Endothelial cell of umbilical vein (primary cell): ENCODE data around the gene RTN4RL1. TPM values are rescaled to one million over a fixed set of nuclear protein-coding genes. Genes with fewer than 3 reads are reported as not detected.

ENCODE experiments used
- BruUV-seq: library from RNA; stranded (reverse); fragments of 400-500 nt; replicated peaks from 2 replicates; lab custom pipeline; 2021; lab: Mats Ljungman, UMichigan
- CTCF ChIA-PET: fragments of 300-600, 350-600 bp; sonication (Branson Sonifier 250); formaldehyde crosslinking; loops from one replicate; lab custom pipeline; 2021; ENCODE audit warnings: antibody characterized with exemption, inconsistent platforms; lab: Charles Lee
- POLR2A ChIA-PET: fragments of 300-600, 350-600 bp; sonication (Branson Sonifier 250); formaldehyde crosslinking; loops from one replicate; lab custom pipeline; 2021; ENCODE audit warnings: antibody characterized with exemption, inconsistent platforms; lab: Charles Lee
- DNase-seq: peaks from one replicate; pipeline ENCODE4 v3.0.0-alpha.2; 2011; ENCODE audit warnings: low read depth, low spot score
- FAIRE-seq: peaks from 2 replicates; lab custom pipeline; 2011; peaks lifted over from hg19 to GRCh38; lab: Jason Lieb, UNC
- H2AFZ ChIP-seq: 2 replicates; pipeline ENCODE4 v1.6.0; 2012; ENCODE audit warnings: low read depth, low read length, control low read depth, inconsistent platforms
- H3K27ac ChIP-seq: 2 replicates; pipeline ENCODE4 v1.5.1; 2011; ENCODE audit warnings: low read depth, mild to moderate bottlenecking, control low read depth, low read length, moderate library complexity; ENCODE audit not compliant: insufficient read depth
- H3K27me3 ChIP-seq, 2 experiments: 2 replicates each; pipeline versions ENCODE4 v1.6.0 to v1.6.1; 2011; ENCODE audit warnings: low read length in 2 of 2, mixed read lengths in 1 of 2; ENCODE audit not compliant: control insufficient read depth in 2 of 2, insufficient read depth in 2 of 2
- H3K36me3 ChIP-seq, 2 experiments: 2 replicates in 1 of 2; 3 replicates in 1 of 2; pipeline ENCODE4 v1.5.1; 2011; ENCODE audit warnings: low read length in 2 of 2, mild to moderate bottlenecking in 1 of 2, moderate library complexity in 1 of 2; ENCODE audit not compliant: control insufficient read depth in 2 of 2, insufficient read depth in 2 of 2; ENCODE audit errors: extremely low read depth in 1 of 2
- H3K4me1 ChIP-seq: 3 replicates; pipeline ENCODE4 v1.5.1; 2011; ENCODE audit warnings: mild to moderate bottlenecking, low read length; ENCODE audit not compliant: control insufficient read depth, insufficient read depth; ENCODE audit errors: extremely low read depth
- H3K4me2 ChIP-seq: 2 replicates; pipeline ENCODE4 v1.6.1; 2011; ENCODE audit warnings: low read length, control low read depth, mixed read lengths; ENCODE audit not compliant: insufficient read depth
- H3K4me3 ChIP-seq, 3 experiments: fragments of 200-600 bp in 1 of 3; sonication (generic), shearing (Covaris generic) in 1 of 3; replicated peaks in 1 of 3; 2 replicates each; pipeline ENCODE4 v1.5.1; 2011 to 2016; ENCODE audit warnings: control low read depth in 3 of 3, low read length in 3 of 3, mild to moderate bottlenecking in 2 of 3, inconsistent platforms in 1 of 3, low read depth in 1 of 3, moderate library complexity in 1 of 3; ENCODE audit not compliant: insufficient read depth in 1 of 3
- H3K79me2 ChIP-seq: 2 replicates; pipeline ENCODE4 v1.6.0; 2012; ENCODE audit warnings: low read length, inconsistent platforms; ENCODE audit not compliant: control insufficient read depth, insufficient read depth
- H3K9ac ChIP-seq: replicated peaks from 2 replicates; pipeline ENCODE3; 2011; ENCODE audit warnings: low read length, control low read depth; ENCODE audit not compliant: insufficient read depth; ENCODE audit errors: extremely low read depth
- H3K9me1 ChIP-seq: replicated peaks from 3 replicates; pipeline ENCODE4 v1.6.0; 2011; ENCODE audit warnings: mild to moderate bottlenecking, low read length; ENCODE audit not compliant: control insufficient read depth, insufficient read depth; ENCODE audit errors: extremely low read depth
- H3K9me3 ChIP-seq: replicated peaks from 2 replicates; pipeline ENCODE4 v1.5.1; 2012; ENCODE audit warnings: low read length, inconsistent platforms; ENCODE audit not compliant: control insufficient read depth, insufficient read depth
- H4K20me1 ChIP-seq: replicated peaks from 2 replicates; pipeline ENCODE3; 2011; ENCODE audit warnings: mild to moderate bottlenecking, low read length; ENCODE audit not compliant: control insufficient read depth, insufficient read depth; ENCODE audit errors: extremely low read depth
- EZH2 ChIP-seq: IDR thresholded peaks from 2 replicates; pipeline ENCODE4 v1.6.1; 2012; ENCODE audit warnings: borderline replicate concordance, low read depth, mild to moderate bottlenecking, moderate library complexity, low read length, inconsistent platforms; ENCODE audit not compliant: severe bottlenecking
- FOS ChIP-seq: IDR thresholded peaks from 2 replicates; pipeline ENCODE4 v1.6.1; 2011; ENCODE audit warnings: mild to moderate bottlenecking, low read length, moderate library complexity, borderline replicate concordance; ENCODE audit not compliant: insufficient read depth
- GATA2 ChIP-seq: IDR thresholded peaks from 2 replicates; pipeline ENCODE4 v1.7.0; 2011; ENCODE audit warnings: low read depth, mild to moderate bottlenecking, moderate library complexity, mixed read lengths, low read length; ENCODE audit not compliant: insufficient read length, insufficient read depth
- JUN ChIP-seq: IDR thresholded peaks from 2 replicates; pipeline ENCODE4 v1.6.1; 2011; ENCODE audit warnings: borderline replicate concordance, low read depth; ENCODE audit not compliant: insufficient read length, insufficient read depth
- MYC ChIP-seq: IDR thresholded peaks from one replicate; pipeline ENCODE4 v1.6.1; 2011; ENCODE audit warnings: mild to moderate bottlenecking, low read depth, low read length
- POLR2A ChIP-seq: IDR thresholded peaks from 2 replicates; pipeline ENCODE4 v1.6.1; 2012; ENCODE audit warnings: low read depth, mild to moderate bottlenecking, control low read depth, low read length
- POLR2AphosphoS5 ChIP-seq: IDR thresholded peaks from 2 replicates; pipeline ENCODE4 v1.6.1; 2012; ENCODE audit warnings: low read depth, mild to moderate bottlenecking, control low read depth, low read length, moderate library complexity; ENCODE audit not compliant: insufficient read depth
- dilution Hi-C: fragments of 300-500 bp; cut with MboI; formaldehyde crosslinking; loops from one replicate; pipeline ENCODE4 v1.15.0; 2019; ENCODE audit warnings: low sequenced_read_pairs; ENCODE audit not compliant: extremely low pct_ligation_motif_present
- intact Hi-C: fragments of 100-400 bp; cut with micrococcal nuclease; formaldehyde crosslinking; loops from one replicate; pipeline ENCODE4 v1.10.0; 2022
- polyA plus RNA-seq, 4 experiments: library from polyadenylated mRNA; depleted of rRNA in 3 of 4; stranded (reverse) in 3 of 4; unstranded in 1 of 4; fragments of >200 nt; gene quantifications; 2 replicates each; pipeline versions ENCODE4 v1.2.1 to v1.2.3, GENCODE V29; 2011 to 2012; ENCODE audit warnings: missing spikeins in 1 of 4
- total RNA-seq: library from RNA; stranded (reverse); gene quantifications from 2 replicates; pipeline ENCODE4 v1.2.3, GENCODE V29; 2021
- TF ChIP-seq, protein P1 (sequence below): IDR thresholded peaks from 2 replicates; pipeline ENCODE4 v1.6.1; 2011; ENCODE audit not compliant: insufficient read depth, insufficient read length
- TF ChIP-seq, protein P2 (sequence below), 2 donors: IDR thresholded peaks; 1 replicate in 1 of 2; 2 replicates in 1 of 2; pipeline ENCODE4 v1.5.1; 2011; ENCODE audit warnings: low read length in 2 of 2, mild to moderate bottlenecking in 2 of 2, moderate library complexity in 2 of 2, control low read depth in 1 of 2, inconsistent platforms in 1 of 2, low read depth in 1 of 2; ENCODE audit not compliant: insufficient read depth in 1 of 2; ENCODE audit errors: extremely low read depth in 1 of 2

Gene RTN4RL1
- total and polyA plus RNA-seq, 2 donors (not counting 3 experiments of a cell fraction or from before 2014, with no cell fraction given): 0.04 TPM; not detected in 1

DNA sequence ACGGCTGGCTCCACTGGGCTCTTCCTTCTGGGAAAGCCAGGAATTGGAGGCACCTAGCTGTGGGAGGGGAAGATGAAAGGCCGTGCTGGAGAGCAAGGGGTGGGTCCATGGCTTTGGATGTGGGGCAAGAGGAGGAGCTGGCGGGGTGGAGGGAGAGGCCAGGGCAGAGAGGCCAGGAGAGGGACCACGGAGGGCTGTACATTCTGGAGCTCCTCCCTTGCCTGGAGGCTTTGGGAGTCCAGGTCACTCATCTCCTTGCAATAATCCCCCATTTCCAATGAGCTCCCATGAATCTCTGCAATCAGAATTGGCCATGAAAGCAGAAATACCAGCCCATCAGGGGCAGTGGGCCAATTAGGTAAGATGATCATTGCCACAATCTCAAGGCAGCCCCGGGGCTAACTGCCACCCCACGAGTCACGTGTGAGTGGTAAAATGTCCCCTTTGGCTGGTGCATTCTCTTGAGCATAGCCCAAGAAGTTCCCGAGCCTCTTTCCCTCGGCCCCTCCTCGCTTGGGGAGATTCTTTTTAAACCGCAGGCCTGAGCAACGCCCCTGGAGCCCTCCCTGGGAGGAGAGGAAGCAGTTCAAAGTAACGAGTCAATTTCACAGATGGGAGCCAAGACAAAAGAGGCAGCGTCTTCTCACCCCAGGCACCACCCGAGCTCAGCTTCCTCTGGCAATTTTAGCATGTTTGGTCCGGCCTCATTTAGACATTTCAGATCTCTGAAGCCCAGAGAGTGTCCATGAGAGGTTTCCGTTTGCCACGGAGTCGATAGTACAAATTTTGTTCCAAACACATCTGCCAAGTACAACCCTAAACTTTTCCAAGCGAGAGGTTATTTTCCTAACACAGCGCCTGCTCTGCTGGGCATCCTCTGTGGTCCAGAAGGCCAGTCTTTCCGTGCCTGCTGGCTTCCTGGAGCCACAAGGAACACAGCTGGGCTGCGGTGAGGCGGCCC lies 13.4 kb downstream of the RTN4RL1 start:
- no peak for FAIRE-seq
- intact Hi-C loops: no loop called here
- POLR2A ChIA-PET: no interaction called here

More for the DNA sequence above, 13.4 kb downstream of the RTN4RL1 start:
- Histone ChIP-seq H3K4me2 (no peak overlapping the region), H3K27me3 (peaks cover 0 to 3% of the 10 kb centered on the region in 2 experiments), H3K9me1 (no peaks in the 10 kb centered on the region), H3K27ac (no peak overlapping the region), H3K4me1 (no peaks in the 10 kb centered on the region), H3K9ac (no peak overlapping the region), H2AFZ (peak overlapping the region; percentile 49), H3K36me3 (no peaks in the 10 kb centered on the region), H3K79me2 (no peaks in the 10 kb centered on the region), H4K20me1 (no peaks in the 10 kb centered on the region), H3K4me3 (no peak overlapping the region), H3K9me3 (no peaks in the 10 kb centered on the region)
- DNase-seq: no peak
- BruUV-seq: no TSS peak
- TF ChIP-seq MYC: no peak
- TF ChIP-seq, protein P1, sequence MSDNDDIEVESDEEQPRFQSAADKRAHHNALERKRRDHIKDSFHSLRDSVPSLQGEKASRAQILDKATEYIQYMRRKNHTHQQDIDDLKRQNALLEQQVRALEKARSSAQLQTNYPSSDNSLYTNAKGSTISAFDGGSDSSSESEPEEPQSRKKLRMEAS: no peak
- TF ChIP-seq, protein P2, sequence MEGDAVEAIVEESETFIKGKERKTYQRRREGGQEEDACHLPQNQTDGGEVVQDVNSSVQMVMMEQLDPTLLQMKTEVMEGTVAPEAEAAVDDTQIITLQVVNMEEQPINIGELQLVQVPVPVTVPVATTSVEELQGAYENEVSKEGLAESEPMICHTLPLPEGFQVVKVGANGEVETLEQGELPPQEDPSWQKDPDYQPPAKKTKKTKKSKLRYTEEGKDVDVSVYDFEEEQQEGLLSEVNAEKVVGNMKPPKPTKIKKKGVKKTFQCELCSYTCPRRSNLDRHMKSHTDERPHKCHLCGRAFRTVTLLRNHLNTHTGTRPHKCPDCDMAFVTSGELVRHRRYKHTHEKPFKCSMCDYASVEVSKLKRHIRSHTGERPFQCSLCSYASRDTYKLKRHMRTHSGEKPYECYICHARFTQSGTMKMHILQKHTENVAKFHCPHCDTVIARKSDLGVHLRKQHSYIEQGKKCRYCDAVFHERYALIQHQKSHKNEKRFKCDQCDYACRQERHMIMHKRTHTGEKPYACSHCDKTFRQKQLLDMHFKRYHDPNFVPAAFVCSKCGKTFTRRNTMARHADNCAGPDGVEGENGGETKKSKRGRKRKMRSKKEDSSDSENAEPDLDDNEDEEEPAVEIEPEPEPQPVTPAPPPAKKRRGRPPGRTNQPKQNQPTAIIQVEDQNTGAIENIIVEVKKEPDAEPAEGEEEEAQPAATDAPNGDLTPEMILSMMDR (IDR thresholded peaks at IDR 0.05; ENCODE audit: extremely low read depth in 1 of 2, insufficient read depth in 1 of 2, low read depth in 1 of 2, low read length in 2 of 2): no peak
- no peak for TF ChIP-seq FOS
- TF ChIP-seq POLR2A: no peak
- TF ChIP-seq EZH2: no peak
- no peak for TF ChIP-seq POLR2AphosphoS5
- TF ChIP-seq GATA2: no peak
- no peak for TF ChIP-seq JUN
- CTCF ChIA-PET: interaction anchor here (1.1 to 1.2 kb wide), 2 partner anchors 14 to 103 kb away, joined by 4 read pairs; partner anchors contain the start of gene RTN4RL1
- dilution Hi-C loops: no loop called here
